ENCODE measurements around the gene RBM42.
"Not testable (repeated sequence)": the region's sequence is repeated elsewhere in the genome, so short reads cannot be mapped to it uniquely, and the experiment has no call there.

The RBM42 gene

GRCh38 chr19:35645680-35646511, 17.1 kb downstream of the RBM42 start:
- in situ Hi-C loops (cut with MboI; ENCODE audit: low pct_unique_long_range_greater_than_20kb, low sequenced_read_pairs, unreplicated experiment): no loop called here
- TF ChIP-seq, protein P1, sequence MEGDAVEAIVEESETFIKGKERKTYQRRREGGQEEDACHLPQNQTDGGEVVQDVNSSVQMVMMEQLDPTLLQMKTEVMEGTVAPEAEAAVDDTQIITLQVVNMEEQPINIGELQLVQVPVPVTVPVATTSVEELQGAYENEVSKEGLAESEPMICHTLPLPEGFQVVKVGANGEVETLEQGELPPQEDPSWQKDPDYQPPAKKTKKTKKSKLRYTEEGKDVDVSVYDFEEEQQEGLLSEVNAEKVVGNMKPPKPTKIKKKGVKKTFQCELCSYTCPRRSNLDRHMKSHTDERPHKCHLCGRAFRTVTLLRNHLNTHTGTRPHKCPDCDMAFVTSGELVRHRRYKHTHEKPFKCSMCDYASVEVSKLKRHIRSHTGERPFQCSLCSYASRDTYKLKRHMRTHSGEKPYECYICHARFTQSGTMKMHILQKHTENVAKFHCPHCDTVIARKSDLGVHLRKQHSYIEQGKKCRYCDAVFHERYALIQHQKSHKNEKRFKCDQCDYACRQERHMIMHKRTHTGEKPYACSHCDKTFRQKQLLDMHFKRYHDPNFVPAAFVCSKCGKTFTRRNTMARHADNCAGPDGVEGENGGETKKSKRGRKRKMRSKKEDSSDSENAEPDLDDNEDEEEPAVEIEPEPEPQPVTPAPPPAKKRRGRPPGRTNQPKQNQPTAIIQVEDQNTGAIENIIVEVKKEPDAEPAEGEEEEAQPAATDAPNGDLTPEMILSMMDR (IDR thresholded peaks at IDR 0.05; ENCODE audit: extremely low read depth, insufficient read depth, missing control alignments): no peak

DNA sequence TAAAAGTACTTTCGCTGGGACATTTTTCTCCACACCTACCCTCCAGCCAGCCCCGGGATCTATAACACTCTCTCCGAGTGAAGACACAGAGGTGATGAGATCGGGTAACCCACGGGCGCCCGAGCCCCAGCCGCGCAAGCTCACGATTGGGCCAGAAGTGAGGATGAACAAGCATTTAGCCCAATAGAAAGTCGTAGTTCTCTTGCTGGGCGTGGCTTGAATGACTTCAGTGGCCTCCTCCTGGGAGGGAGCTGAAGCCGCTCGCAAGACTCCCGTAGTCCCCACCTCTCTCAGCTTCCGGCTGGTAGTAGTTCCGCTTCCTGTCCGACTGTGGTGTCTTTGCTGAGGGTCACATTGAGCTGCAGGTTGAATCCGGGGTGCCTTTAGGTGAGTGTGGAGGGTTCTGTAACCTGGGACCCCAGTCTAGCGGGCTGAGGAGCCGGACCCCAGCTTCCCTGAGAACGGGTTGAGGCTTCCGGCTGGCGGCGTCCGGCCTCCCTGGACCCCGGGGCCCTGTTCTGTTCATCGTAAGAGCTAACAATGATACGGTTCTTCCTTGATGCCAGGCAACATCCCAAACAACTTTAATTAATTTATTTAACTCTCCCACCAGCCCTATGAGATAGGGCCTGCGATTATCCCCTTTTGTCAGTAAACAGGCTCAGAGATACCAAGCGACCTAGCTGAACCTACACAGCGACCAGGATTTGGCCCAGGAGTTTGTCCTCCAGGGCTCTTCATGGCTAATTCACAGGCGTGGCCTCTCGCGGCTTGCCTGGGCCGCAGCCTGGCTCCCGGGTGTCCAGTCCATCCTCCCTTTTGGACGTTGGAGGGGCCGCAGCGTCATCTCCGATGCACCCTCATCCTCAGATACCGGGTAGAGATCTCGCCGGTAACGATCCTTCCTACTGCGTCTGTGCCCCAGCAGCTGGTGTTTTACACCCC, 19.5 kb downstream of the RBM42 start, which contains the start of gene COX6B1:
TSS of gene COX6B1 (plus strand) at position 307 of the 945 bp plus-strand sequence. CDS start 2,921 bp downstream, outside the sequence.
- in situ Hi-C loops (cut with MboI; ENCODE audit: low pct_unique_long_range_greater_than_20kb, low sequenced_read_pairs, unreplicated experiment): no loop called here
- DNase-seq (ENCODE audit: low spot score): peak; percentile 96
- TF ChIP-seq, protein P1 (IDR thresholded peaks at IDR 0.05; ENCODE audit: extremely low read depth, insufficient read depth, missing control alignments): no peak

More at GRCh38 chr19:35645680-35646511, 17.1 kb downstream of the RBM42 start:
- DNase-seq (ENCODE audit: low spot score): no peak

GRCh38 chr19:35650581-35650980, 21.7 kb downstream of the RBM42 start:
- DNase-seq (ENCODE audit: low spot score): no peak
- TF ChIP-seq, protein P1 (IDR thresholded peaks at IDR 0.05; ENCODE audit: extremely low read depth, insufficient read depth, missing control alignments): no peak
- in situ Hi-C loops (cut with MboI; ENCODE audit: low pct_unique_long_range_greater_than_20kb, low sequenced_read_pairs, unreplicated experiment): no loop called here

- in situ Hi-C loops (cut with MboI; ENCODE audit: low pct_unique_long_range_greater_than_20kb, low sequenced_read_pairs, unreplicated experiment); DNase-seq (ENCODE audit: low spot score): not testable (repeated sequence)
Measured at GRCh38 chr19:35654828-35655227, 26.0 kb downstream of the RBM42 start.

DNA sequence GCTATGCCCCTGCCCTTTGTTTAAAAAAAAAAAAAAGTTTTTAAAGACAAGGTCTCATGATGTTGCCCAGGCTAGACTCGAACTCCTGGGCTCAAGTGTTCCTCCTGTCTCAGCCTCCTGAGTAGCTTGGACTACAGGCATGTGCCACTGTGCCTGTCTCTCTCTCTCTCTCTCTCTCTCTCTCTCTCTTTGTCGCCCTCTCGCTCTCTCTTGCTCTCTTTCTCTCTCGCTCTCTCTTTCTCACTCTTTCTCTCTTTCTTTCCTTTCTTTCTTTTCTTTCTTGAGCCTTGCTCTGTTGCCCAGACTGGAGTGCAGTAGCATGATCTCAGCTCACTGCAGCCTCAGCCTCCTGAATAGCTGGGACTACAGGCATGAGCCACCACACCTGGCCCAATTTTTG, 26.8 kb downstream of the RBM42 start:
- in situ Hi-C loops (cut with MboI; ENCODE audit: low pct_unique_long_range_greater_than_20kb, low sequenced_read_pairs, unreplicated experiment): no loop called here
- TF ChIP-seq, protein P1 (IDR thresholded peaks at IDR 0.05; ENCODE audit: extremely low read depth, insufficient read depth, missing control alignments): no peak
- DNase-seq (ENCODE audit: low spot score): no peak

DNA sequence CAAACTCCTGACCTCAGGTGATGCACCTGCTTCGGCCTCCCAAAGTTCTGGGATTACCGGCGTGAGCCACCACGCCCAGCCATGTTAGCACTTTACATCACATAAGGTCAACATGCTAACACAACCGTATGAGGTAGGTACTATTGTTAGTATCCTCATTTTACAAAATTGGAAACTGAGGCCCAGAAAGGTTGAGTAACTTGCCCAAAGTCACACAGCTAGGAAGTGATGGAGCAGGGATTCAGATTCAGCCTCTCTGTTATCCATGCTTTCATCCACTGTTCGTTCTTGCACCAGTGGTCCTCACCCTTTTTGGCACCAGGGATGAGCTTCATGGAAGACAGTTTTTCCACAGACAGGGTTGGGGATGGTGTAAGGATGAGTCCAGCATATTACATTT, 27.9 kb downstream of the RBM42 start:
- no peak for DNase-seq (ENCODE audit: low spot score)
- in situ Hi-C loops (cut with MboI; ENCODE audit: low pct_unique_long_range_greater_than_20kb, low sequenced_read_pairs, unreplicated experiment): no loop called here
- TF ChIP-seq, protein P1 (IDR thresholded peaks at IDR 0.05; ENCODE audit: extremely low read depth, insufficient read depth, missing control alignments): no peak

Data from GM13977 (cell line).